ENCODE data around the gene SMG1. TPM values are rescaled to one million over a fixed set of nuclear protein-coding genes. Genes with fewer than 3 reads are reported as not detected.

SMG1 gene
- total RNA-seq, 3 donors from 2014 or later = 107 to 132 (median 110) TPM

GRCh38 chr16:18948372-18949020 lies 22.3 kb upstream of the SMG1 start:
- Histone ChIP-seq H3K36me3 (no peaks in the 10 kb centered on the region), H3K27ac (no peak overlapping the region), H3K9me3 (no peaks in the 10 kb centered on the region), H3K4me3 (no peak overlapping the region), H3K27me3 (no peaks in the 10 kb centered on the region), H3K4me1 (no peaks in the 10 kb centered on the region)
- intact Hi-C loops (cut with DNase I; ENCODE audit: low total_unique reads) = no loop called here
- no peak for DNase-seq (ENCODE audit: low spot score in 2 of 2)
- TF ChIP-seq POLR2AphosphoS5 (IDR thresholded peaks at IDR 0.05) = no peak

- TF ChIP-seq POLR2AphosphoS5 (IDR thresholded peaks at IDR 0.05) (no peak), POLR2A (IDR thresholded peaks at IDR 0.05) (no peak)
- TF ChIP-seq, protein P1, sequence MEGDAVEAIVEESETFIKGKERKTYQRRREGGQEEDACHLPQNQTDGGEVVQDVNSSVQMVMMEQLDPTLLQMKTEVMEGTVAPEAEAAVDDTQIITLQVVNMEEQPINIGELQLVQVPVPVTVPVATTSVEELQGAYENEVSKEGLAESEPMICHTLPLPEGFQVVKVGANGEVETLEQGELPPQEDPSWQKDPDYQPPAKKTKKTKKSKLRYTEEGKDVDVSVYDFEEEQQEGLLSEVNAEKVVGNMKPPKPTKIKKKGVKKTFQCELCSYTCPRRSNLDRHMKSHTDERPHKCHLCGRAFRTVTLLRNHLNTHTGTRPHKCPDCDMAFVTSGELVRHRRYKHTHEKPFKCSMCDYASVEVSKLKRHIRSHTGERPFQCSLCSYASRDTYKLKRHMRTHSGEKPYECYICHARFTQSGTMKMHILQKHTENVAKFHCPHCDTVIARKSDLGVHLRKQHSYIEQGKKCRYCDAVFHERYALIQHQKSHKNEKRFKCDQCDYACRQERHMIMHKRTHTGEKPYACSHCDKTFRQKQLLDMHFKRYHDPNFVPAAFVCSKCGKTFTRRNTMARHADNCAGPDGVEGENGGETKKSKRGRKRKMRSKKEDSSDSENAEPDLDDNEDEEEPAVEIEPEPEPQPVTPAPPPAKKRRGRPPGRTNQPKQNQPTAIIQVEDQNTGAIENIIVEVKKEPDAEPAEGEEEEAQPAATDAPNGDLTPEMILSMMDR (IDR thresholded peaks at IDR 0.05) = no peak
- no peak for DNase-seq (ENCODE audit: low spot score in 2 of 2)
- intact Hi-C loops (cut with DNase I; ENCODE audit: low total_unique reads) = no loop called here
Observed at GRCh38 chr16:18945233-18945632, 19.0 kb upstream of the SMG1 start.

DNA sequence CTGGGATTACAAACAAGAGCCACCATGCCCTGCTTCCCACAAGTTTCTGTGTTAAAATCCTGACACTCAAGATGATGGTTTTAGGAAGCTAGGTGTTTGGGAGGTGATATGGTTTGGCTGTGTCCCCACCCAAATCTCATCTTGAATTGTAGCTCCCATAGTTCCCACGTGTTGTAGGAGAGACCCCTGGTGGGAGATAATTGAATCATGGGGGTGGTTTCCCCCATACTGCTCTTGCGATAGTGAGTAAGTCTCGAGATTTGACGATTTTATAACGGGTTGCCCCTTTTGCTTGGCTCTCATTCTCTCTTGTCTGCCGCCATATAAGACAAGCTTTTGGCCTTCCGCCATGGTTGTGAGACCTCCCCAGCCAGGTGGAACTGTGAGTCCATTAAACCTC lies 17.2 kb upstream of the SMG1 start:
- Histone ChIP-seq H3K36me3 (no peaks in the 10 kb centered on the region), H3K27ac (no peak overlapping the region), H3K4me1 (no peaks in the 10 kb centered on the region), H3K9me3 (no peaks in the 10 kb centered on the region), H3K4me3 (no peak overlapping the region), H3K27me3 (no peaks in the 10 kb centered on the region)
- intact Hi-C loops (cut with DNase I; ENCODE audit: low total_unique reads) = no loop called here
- TF ChIP-seq POLR2AphosphoS5 (IDR thresholded peaks at IDR 0.05) (no peak), POLR2A (IDR thresholded peaks at IDR 0.05) (no peak)
- TF ChIP-seq, protein P1 (IDR thresholded peaks at IDR 0.05) = no peak
- DNase-seq (ENCODE audit: low spot score in 2 of 2) = no peak

More at GRCh38 chr16:18945233-18945632, 19.0 kb upstream of the SMG1 start:
- Histone ChIP-seq H3K9me3 (no peaks in the 10 kb centered on the region), H3K4me1 (no peaks in the 10 kb centered on the region), H3K36me3 (no peaks in the 10 kb centered on the region), H3K27me3 (no peaks in the 10 kb centered on the region), H3K27ac (no peak overlapping the region), H3K4me3 (no peak overlapping the region)

GRCh38 chr16:18942061-18942460 lies 15.9 kb upstream of the SMG1 start:
- intact Hi-C loops (cut with DNase I; ENCODE audit: low total_unique reads) = no loop called here
- H3K27ac ChIP-seq = no peak overlapping the region

DNA sequence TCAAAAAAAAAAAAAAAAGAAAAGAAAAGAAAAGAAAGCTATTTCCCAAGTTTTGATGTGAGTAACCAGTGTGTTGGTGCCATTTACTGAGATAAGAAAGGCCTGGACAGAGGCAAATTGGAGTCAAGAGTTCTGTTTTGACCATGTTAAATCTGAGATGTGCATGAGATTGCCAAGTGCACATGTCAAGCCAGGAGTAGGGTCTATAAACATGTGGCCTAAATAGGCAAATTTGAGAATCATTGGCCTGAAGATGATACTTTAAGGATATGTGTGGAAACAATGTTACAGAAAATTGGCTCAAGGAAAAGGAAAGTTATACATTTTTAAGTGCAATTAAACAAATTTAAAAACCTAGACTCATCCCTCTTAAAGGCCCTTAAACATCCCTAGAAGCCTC lies 15.3 kb upstream of the SMG1 start:
- Histone ChIP-seq H3K27ac (no peak overlapping the region), H3K9me3 (no peaks in the 10 kb centered on the region), H3K4me1 (no peaks in the 10 kb centered on the region), H3K4me3 (no peak overlapping the region), H3K27me3 (no peaks in the 10 kb centered on the region), H3K36me3 (no peaks in the 10 kb centered on the region)
- no peak for DNase-seq (ENCODE audit: low spot score in 2 of 2)
- intact Hi-C loops (cut with DNase I; ENCODE audit: low total_unique reads) = no loop called here
- TF ChIP-seq POLR2A (IDR thresholded peaks at IDR 0.05) (no peak), POLR2AphosphoS5 (IDR thresholded peaks at IDR 0.05) (no peak)
- TF ChIP-seq, protein P1 (IDR thresholded peaks at IDR 0.05) = no peak

More at GRCh38 chr16:18942061-18942460, 15.9 kb upstream of the SMG1 start:
- DNase-seq (ENCODE audit: low spot score in 2 of 2) = no peak
- no peaks in the 10 kb centered on the region for H3K4me1 ChIP-seq
- H3K9me3 ChIP-seq = no peaks in the 10 kb centered on the region
- no peaks in the 10 kb centered on the region for H3K36me3 ChIP-seq
- no peak overlapping the region for H3K4me3 ChIP-seq
- no peaks in the 10 kb centered on the region for H3K27me3 ChIP-seq
- TF ChIP-seq POLR2A (IDR thresholded peaks at IDR 0.05) = no peak
- TF ChIP-seq, protein P1 (IDR thresholded peaks at IDR 0.05) = no peak

All from breast epithelium (tissue), 4 donors.